ENCODE measurements around the gene OSBP2.

- TF ChIP-seq CTCF (IDR thresholded peaks at IDR 0.05; ENCODE audit: low read length) (no peak), EZH2 (IDR thresholded peaks at IDR 0.05; ENCODE audit: borderline replicate concordance, low read length) (no peak)
Measured at GRCh38 chr22:30889996-30890480, 195.4 kb downstream of the OSBP2 start.

All from OCI-LY1 (cell line).